CD4-positive, CD25-positive, alpha-beta regulatory T cell (primary cell): ENCODE measurements around the gene FOXP3. TPM values are rescaled to one million over a fixed set of nuclear protein-coding genes. Genes with fewer than 3 reads are reported as not detected.
A peak's percentile ranks its signal among the peaks of the same experiment; 100 is the strongest.

Experiments
- ATAC-seq, 2 donors: fragments of 150-1000 bp; cut with Tn5 transposase; one replicate each; pipeline ENCODE4 v1.10.0; 2021; ENCODE audit warnings: low read depth in 2 of 2, moderate number of reproducible peaks in 2 of 2, moderate library complexity in 1 of 2
- DNase-seq, 3 donors: peaks; one replicate each; pipeline versions ENCODE4 v3.0.0 to v3.0.0-alpha.2; 2012 to 2022; ENCODE audit warnings: mixed read lengths in 1 of 3
- H3K27ac ChIP-seq: one replicate; pipeline ENCODE4 v1.7.0; 2013; ENCODE audit warnings: mild to moderate bottlenecking, low read length; ENCODE audit not compliant: insufficient read depth, poor library complexity, severe bottlenecking
- H3K27me3 ChIP-seq: one replicate; pipeline ENCODE4 v1.7.0; 2013; ENCODE audit warnings: low read length; ENCODE audit not compliant: control insufficient read depth, insufficient read depth
- H3K36me3 ChIP-seq: one replicate; pipeline ENCODE4 v1.7.0; 2013; ENCODE audit warnings: mild to moderate bottlenecking, low read length, moderate library complexity; ENCODE audit not compliant: control insufficient read depth, insufficient read depth
- H3K4me1 ChIP-seq: 2 replicates; pipeline ENCODE4 v1.7.0; 2013; ENCODE audit warnings: mild to moderate bottlenecking, low read length; ENCODE audit not compliant: insufficient read depth, control insufficient read depth, poor library complexity, severe bottlenecking
- H3K4me3 ChIP-seq: one replicate; pipeline ENCODE4 v1.7.0; 2013; ENCODE audit warnings: low read depth, mild to moderate bottlenecking, low read length, moderate library complexity
- H3K9me3 ChIP-seq, 2 experiments: 1 replicate in 1 of 2; 2 replicates in 1 of 2; pipeline ENCODE4 v1.7.0; 2013; ENCODE audit warnings: low read length in 2 of 2, mild to moderate bottlenecking in 1 of 2, moderate library complexity in 1 of 2; ENCODE audit not compliant: control insufficient read depth in 2 of 2
- H3K27ac Mint-ChIP-seq, 3 donors: one replicate each; pipeline ENCODE4 v1.8.0; 2020 to 2022; ENCODE audit warnings: mild to moderate bottlenecking in 3 of 3, mixed read lengths in 3 of 3, moderate library complexity in 2 of 3
- H3K27me3 Mint-ChIP-seq: one replicate; pipeline ENCODE4 v1.8.0; 2022; ENCODE audit warnings: mild to moderate bottlenecking, mixed read lengths
- H3K36me3 Mint-ChIP-seq: one replicate; pipeline ENCODE4 v1.8.0; 2020; ENCODE audit warnings: mixed read lengths
- H3K4me1 Mint-ChIP-seq, 4 donors: one replicate each; pipeline ENCODE4 v1.8.0; 2020 to 2022; ENCODE audit warnings: mixed read lengths in 4 of 4, mild to moderate bottlenecking in 1 of 4
- H3K4me3 Mint-ChIP-seq, 4 donors: one replicate each; pipeline ENCODE4 v1.8.0; 2020 to 2022; ENCODE audit warnings: mild to moderate bottlenecking in 4 of 4, mixed read lengths in 4 of 4, moderate library complexity in 3 of 4
- H3K9me3 Mint-ChIP-seq, 7 donors: one replicate each; pipeline ENCODE4 v1.8.0; 2020 to 2022; ENCODE audit warnings: mixed read lengths in 7 of 7, mild to moderate bottlenecking in 3 of 7, moderate library complexity in 2 of 7
- polyA plus RNA-seq, 4 donors: library from polyadenylated mRNA; unstranded; fragments of 300-500 nt; fragmentation: Illumina TruSeq; gene quantifications; one replicate each; pipeline ENCODE4 v1.2.3, GENCODE V29; 2021
- total RNA-seq: library from RNA; stranded (reverse); gene quantifications from one replicate; pipeline ENCODE4 v1.2.3, GENCODE V29; 2022

The FOXP3 gene
- total and polyA plus RNA-seq, 5 donors from 2014 or later = 154 to 198 (median 174) TPM

DNA sequence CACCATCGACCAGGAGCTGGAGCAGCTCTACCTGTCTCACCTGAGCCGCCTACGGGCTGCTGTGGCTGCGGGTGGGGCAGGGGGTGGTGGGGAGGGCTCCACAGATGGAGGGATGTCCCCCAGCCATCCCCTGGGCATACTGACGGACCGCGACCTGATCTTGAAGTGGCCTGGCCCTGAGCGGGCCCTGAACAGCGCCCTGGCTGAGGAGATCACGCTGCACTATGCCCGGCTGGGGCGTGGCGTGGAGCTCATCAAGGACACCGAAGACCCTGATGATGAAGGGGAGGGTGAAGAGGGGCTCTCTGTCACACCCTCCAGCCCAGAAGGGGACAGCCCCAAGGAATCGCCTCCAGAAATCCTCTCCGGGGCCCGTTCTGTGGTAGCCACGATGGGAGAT, 21.6 kb upstream of the FOXP3 start:
- ATAC-seq (no peak), DNase-seq (no peak)
- Histone ChIP-seq H3K9me3 (no peaks in the 10 kb centered on the region), H3K27ac (peak overlapping the region; percentile 14), H3K36me3 (no peaks in the 10 kb centered on the region), H3K4me1 (peaks cover 38% of the 10 kb centered on the region), H3K4me3 (no peak overlapping the region), H3K27me3 (no peaks in the 10 kb centered on the region)
- H3K27ac Mint-ChIP-seq = peak overlapping the region in 1 of 3 donors; percentile 79
- no peak overlapping the region for H3K4me3 Mint-ChIP-seq
- no peaks in the 10 kb centered on the region for H3K9me3 Mint-ChIP-seq
- H3K4me1 Mint-ChIP-seq = peaks cover 11 to 65% (median 22%) of the 10 kb centered on the region in 4 donors
- H3K36me3 Mint-ChIP-seq = peaks cover 5% of the 10 kb centered on the region
- H3K27me3 Mint-ChIP-seq = no peaks in the 10 kb centered on the region

DNA sequence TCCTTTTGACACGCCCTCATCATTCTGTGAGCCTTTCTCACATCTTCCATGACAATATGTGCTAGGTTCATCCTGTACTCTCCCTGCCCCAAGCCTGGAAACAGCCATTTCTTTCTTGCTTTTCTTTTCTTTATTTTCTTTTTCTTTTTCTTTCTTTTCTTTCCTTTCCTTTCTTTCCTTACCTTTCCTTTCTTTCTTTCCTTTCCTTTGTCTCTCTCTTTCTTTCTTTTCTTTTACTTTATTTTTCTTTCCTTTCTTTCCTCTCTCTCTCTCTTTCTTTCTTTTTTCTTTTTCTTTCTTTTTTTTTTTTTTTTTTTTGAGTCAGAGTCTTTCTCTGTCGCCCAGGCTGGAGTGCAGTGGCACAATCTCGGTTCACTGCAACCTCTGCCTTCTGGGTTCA, 19.7 kb upstream of the FOXP3 start:
- H3K4me3 ChIP-seq = no peak overlapping the region
- ATAC-seq = no peak
- peaks cover 46% of the 10 kb centered on the region for H3K4me1 ChIP-seq
- DNase-seq = no peak
- H3K27ac ChIP-seq = peak overlapping the region; percentile 49
- H3K4me1 Mint-ChIP-seq = peaks cover 8 to 66% (median 31%) of the 10 kb centered on the region in 4 donors
- H3K27ac Mint-ChIP-seq = peak overlapping the region in 1 of 3 donors; percentile 79
- no peaks in the 10 kb centered on the region for H3K9me3 Mint-ChIP-seq
- no peaks in the 10 kb centered on the region for H3K27me3 ChIP-seq
- no peak overlapping the region for H3K4me3 Mint-ChIP-seq
- H3K36me3 Mint-ChIP-seq = peaks cover 5% of the 10 kb centered on the region
- no peaks in the 10 kb centered on the region for H3K36me3 ChIP-seq
- no peaks in the 10 kb centered on the region for H3K27me3 Mint-ChIP-seq
- H3K9me3 ChIP-seq = no peaks in the 10 kb centered on the region

DNA sequence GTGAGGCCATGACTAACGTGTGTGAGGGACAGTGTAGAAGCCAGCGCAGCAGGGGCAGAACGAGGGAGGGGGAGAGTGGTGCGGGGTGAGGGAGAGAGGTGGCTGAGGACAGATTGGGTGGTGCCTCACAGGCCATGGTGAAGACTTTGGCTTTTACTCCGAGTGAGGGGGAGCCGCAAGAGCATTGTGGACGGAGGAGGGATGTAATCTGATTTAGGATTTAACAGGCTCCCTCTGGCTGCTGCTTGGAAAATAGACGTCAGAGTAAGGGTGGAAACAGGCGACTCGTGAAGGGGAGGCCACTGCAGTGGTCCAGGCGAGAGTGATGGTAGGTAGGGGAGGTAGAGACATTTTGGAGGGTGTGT, 18.1 kb upstream of the FOXP3 start:
- Histone ChIP-seq H3K4me1 (peaks cover 50% of the 10 kb centered on the region), H3K9me3 (no peaks in the 10 kb centered on the region), H3K27me3 (no peaks in the 10 kb centered on the region), H3K4me3 (peak overlapping the region; percentile 19), H3K27ac (peak overlapping the region; percentile 49), H3K36me3 (no peaks in the 10 kb centered on the region)
- Mint-ChIP-seq H3K9me3 (no peaks in the 10 kb centered on the region), H3K27ac (peak overlapping the region; percentile 89 to 99 (median 92)), H3K4me1 (peaks cover 16 to 66% (median 34%) of the 10 kb centered on the region in 4 donors), H3K4me3 (peak overlapping the region in 3 of 4 donors; percentile 73), H3K36me3 (peaks cover 5% of the 10 kb centered on the region), H3K27me3 (no peaks in the 10 kb centered on the region)
- DNase-seq (peak in 1 of 3 donors; percentile 42), ATAC-seq (peak; percentile 17 to 20)

DNA sequence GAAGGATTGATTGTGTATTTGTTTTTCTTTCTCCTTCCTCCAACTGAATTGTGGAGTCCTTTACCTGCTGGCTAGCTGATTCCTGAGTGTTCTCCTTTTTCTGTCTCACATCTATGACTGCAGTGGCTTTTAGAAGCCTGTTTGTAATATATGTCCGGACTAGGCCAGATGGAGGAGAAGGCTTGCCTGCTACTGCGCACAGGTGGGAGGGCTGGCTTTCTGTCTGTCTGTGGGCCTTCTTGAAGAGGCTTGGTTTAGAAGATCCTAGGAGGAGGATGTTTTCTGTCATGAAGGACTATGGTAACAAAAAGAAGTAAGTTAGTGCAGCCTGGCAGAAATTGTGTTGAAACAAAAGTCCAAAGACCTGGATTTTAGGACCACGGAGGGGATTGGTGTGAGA, 13.6 kb upstream of the FOXP3 start:
- Mint-ChIP-seq H3K9me3 (no peaks in the 10 kb centered on the region), H3K4me1 (peaks cover 22 to 94% (median 57%) of the 10 kb centered on the region in 4 donors), H3K27me3 (no peaks in the 10 kb centered on the region), H3K36me3 (peaks cover 13% of the 10 kb centered on the region), H3K4me3 (peak overlapping the region; percentile 61 to 91 (median 74)), H3K27ac (peak overlapping the region; percentile 90 to 100 (median 93))
- Histone ChIP-seq H3K27ac (peak overlapping the region; percentile 97), H3K9me3 (no peaks in the 10 kb centered on the region), H3K36me3 (no peaks in the 10 kb centered on the region), H3K27me3 (no peaks in the 10 kb centered on the region), H3K4me1 (peaks cover 82% of the 10 kb centered on the region), H3K4me3 (peak overlapping the region; percentile 69)
- DNase-seq (peak in 1 of 3 donors; percentile 54), ATAC-seq (no peak)

DNA sequence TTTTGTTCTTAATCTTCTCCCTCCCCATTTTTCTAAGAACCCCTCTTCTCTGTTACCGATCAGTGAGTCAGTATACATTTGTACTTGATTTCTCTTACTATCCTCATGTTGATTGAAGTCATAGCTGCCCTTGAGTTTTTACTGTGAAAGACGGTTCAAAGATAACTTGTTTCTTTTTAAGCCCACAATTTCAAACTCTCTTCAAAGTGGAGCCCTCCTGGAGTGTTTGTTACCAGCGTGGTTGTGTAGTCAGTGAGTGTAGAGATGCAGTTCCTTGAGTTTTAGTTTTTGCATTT, 13.0 kb upstream of the FOXP3 start:
- peak in 1 of 3 donors; percentile 81 for DNase-seq

DNA sequence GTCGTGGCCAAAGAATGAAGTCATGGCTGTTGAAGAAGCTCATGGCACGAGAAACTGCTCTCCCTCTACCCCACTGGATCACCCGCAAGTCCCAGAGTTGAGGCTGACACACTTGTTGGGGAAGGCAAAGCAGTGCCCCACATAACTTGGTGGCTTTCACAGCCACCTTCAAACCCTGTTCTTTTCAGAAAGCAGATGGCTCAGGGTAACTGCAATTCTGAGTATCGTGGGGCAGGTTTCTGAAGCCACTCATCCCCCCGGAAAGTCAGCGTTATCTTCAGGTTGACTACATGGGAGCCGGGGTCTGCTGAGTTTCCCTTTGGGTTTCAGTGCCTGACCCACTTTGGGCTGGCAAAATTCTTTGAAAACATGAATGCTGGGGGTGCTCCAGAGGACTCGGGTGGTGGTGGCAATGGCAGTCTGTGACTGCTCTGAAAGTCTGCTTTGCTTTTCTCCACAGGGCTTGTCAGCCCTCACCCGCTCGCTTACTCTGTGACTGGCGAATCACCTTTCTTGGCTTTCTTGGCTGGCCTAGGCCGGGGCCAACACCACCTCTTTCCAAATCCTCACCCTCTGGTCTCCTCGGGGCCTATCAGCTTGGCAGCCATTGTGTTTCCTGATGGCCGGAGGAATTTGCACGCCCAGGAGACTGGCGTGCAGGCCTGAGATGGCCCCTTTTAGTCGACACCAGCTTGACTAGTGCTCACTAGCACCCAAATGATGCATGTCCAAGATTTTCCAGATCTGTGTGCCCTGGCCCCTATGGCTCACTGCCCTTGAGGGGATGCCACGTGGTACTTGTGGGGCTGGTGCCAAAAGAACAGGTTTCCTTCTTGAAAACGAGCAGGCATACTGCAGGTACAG, 12.4 kb upstream of the FOXP3 start:
- no peaks in the 10 kb centered on the region for H3K9me3 Mint-ChIP-seq
- H3K27ac ChIP-seq = peak overlapping the region; percentile 97
- peaks cover 8% of the 10 kb centered on the region for H3K36me3 Mint-ChIP-seq
- H3K27ac Mint-ChIP-seq = peak overlapping the region; percentile 90 to 100 (median 93)
- no peaks in the 10 kb centered on the region for H3K27me3 Mint-ChIP-seq
- peaks cover 16 to 92% (median 55%) of the 10 kb centered on the region in 4 donors for H3K4me1 Mint-ChIP-seq
- H3K36me3 ChIP-seq = no peaks in the 10 kb centered on the region
- H3K4me1 ChIP-seq = peaks cover 85% of the 10 kb centered on the region
- ATAC-seq (no peak), DNase-seq (peak in 1 of 3 donors; percentile 58)
- no peaks in the 10 kb centered on the region for H3K9me3 ChIP-seq
- H3K4me3 Mint-ChIP-seq = peak overlapping the region; percentile 71 to 91 (median 82)
- H3K27me3 ChIP-seq = no peaks in the 10 kb centered on the region
- peak overlapping the region; percentile 69 for H3K4me3 ChIP-seq

More for the DNA sequence above, 13.0 kb upstream of the FOXP3 start:
- Mint-ChIP-seq H3K4me3 (peak overlapping the region; percentile 61 to 91 (median 74)), H3K27ac (peak overlapping the region; percentile 90 to 100 (median 93)), H3K9me3 (no peaks in the 10 kb centered on the region), H3K4me1 (peaks cover 22 to 93% (median 57%) of the 10 kb centered on the region in 4 donors), H3K27me3 (no peaks in the 10 kb centered on the region), H3K36me3 (peaks cover 10% of the 10 kb centered on the region)
- Histone ChIP-seq H3K27me3 (no peaks in the 10 kb centered on the region), H3K36me3 (no peaks in the 10 kb centered on the region), H3K9me3 (no peaks in the 10 kb centered on the region), H3K27ac (peak overlapping the region; percentile 97), H3K4me3 (peak overlapping the region; percentile 69), H3K4me1 (peaks cover 84% of the 10 kb centered on the region)
- peak; percentile 54 to 57 for ATAC-seq

DNA sequence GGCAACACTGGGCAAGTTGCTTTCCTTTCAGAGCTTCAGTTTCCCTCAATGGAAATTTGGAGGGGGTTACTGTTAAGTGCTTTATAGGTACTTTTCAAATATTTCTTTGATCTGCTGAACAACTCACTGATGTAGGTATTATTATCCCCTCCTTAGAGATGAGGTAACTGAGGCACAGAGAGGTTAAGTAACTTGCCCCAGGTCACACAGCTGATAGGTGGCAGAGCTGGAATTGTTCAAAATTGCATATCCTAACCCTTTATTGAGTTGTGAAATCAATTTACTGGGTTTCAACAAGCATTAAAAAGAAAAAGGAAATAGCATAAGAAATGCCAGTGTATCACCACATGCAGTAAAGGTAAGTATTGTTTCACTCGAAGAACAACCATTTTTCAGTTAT, 11.7 kb upstream of the FOXP3 start:
- peak overlapping the region; percentile 47 for H3K4me3 ChIP-seq
- H3K4me1 Mint-ChIP-seq = peaks cover 16 to 94% (median 54%) of the 10 kb centered on the region in 4 donors
- peaks cover 88% of the 10 kb centered on the region for H3K4me1 ChIP-seq
- no peak for DNase-seq
- peak overlapping the region; percentile 90 to 100 (median 93) for H3K27ac Mint-ChIP-seq
- no peaks in the 10 kb centered on the region for H3K36me3 ChIP-seq
- H3K4me3 Mint-ChIP-seq = peak overlapping the region; percentile 73 to 89 (median 82)
- no peaks in the 10 kb centered on the region for H3K27me3 ChIP-seq
- H3K9me3 Mint-ChIP-seq = no peaks in the 10 kb centered on the region
- no peak for ATAC-seq
- H3K27me3 Mint-ChIP-seq = no peaks in the 10 kb centered on the region
- H3K27ac ChIP-seq = peak overlapping the region; percentile 97
- H3K36me3 Mint-ChIP-seq = peaks cover 8% of the 10 kb centered on the region
- no peaks in the 10 kb centered on the region for H3K9me3 ChIP-seq
